ENCODE data around the gene ABHD13. TPM values are rescaled to one million over a fixed set of nuclear protein-coding genes. Genes with fewer than 3 reads are reported as not detected.
"Not testable (repeated sequence)": the region's sequence is repeated elsewhere in the genome, so short reads cannot be mapped to it uniquely, and the experiment has no call there.

The ABHD13 gene
- total and polyA plus RNA-seq, 2 donors = 7.9 to 18.0 TPM

DNA sequence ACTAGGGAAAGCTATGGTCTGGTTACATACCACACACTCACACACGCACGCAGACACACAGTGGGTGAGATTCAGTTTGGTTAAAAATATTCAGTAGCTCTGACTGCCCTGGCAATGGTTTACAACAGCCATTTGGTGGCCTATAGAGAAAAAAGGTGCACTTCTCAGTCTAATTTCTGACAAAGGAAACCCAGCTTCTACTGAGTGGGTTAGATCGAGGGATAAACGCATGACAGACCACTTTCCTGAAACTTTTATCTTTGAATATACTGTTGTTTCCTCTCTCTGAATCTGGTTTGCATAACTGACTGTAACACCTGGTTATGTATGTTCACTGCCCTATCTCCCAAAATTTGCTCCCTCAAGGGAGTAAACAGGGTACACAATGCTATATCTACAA, 5.3 kb upstream of the ABHD13 start:
- WGBS = 89% methylated on average over 4 of the region's 4 CpGs
- Histone ChIP-seq H3K36me3 (ENCODE audit: insufficient read depth) (peaks cover 6% of the 10 kb centered on the region), H3K4me1 (ENCODE audit: insufficient read depth) (peaks cover 3% of the 10 kb centered on the region), H3K4me3 (ENCODE audit: low read depth, low read length) (no peak overlapping the region), H3K27ac (ENCODE audit: low read depth) (no peak overlapping the region)
- DNase-seq (ENCODE audit: extremely low spot score) = no peak

GRCh38 chr13:108213946-108214345, 4.2 kb upstream of the ABHD13 start:
- no peak overlapping the region for H3K27ac ChIP-seq (ENCODE audit: low read depth)
- no peak for DNase-seq (ENCODE audit: extremely low spot score)
- peaks cover 3% of the 10 kb centered on the region for H3K36me3 ChIP-seq (ENCODE audit: insufficient read depth)
- H3K4me3 ChIP-seq (ENCODE audit: low read depth, low read length) = no peak overlapping the region
- peaks cover 3% of the 10 kb centered on the region for H3K4me1 ChIP-seq (ENCODE audit: insufficient read depth)
- WGBS = 66% methylated on average over 5 of the region's 5 CpGs

DNA sequence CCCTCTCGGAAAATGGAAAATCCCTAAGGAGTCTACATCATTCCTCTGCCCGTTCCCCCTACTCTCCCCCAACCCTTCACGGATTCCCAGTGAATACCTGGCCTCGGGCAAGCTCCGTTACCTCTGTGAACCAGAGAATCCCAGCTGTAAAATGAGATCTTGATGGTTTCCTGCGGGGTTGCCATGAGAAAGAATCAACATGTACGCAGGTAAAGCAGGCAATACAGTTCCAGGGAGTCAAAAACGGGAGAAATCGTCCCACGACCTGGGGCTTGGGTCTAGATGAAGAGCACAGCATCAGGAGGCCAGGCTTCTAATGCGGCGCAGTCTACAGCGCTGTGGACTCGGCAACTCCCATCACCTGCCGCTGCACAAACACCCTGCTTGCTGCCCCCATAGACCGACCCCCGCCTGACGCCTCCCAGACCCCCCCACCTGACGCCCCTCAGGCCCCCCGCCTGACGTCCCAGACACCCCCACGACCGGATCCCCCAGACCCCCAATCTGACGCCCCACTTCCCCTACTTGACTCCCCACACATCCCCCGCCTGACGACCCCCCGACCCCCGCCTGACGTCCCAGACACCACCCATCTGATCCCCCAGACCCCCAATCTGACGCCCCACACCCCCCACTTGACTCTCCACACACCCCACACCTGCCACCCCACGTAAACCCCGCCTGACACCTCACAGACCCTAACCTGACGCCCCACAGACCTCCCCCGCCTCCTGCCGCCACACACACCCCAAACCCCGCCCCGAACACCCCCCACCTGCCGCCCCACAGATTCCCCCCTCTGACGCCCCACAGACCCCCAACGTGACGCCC, 3.5 kb upstream of the ABHD13 start:
- Histone ChIP-seq H3K4me1 (ENCODE audit: insufficient read depth) (peaks cover 5% of the 10 kb centered on the region), H3K36me3 (ENCODE audit: insufficient read depth) (peaks cover 3% of the 10 kb centered on the region), H3K27ac (ENCODE audit: low read depth) (no peak overlapping the region), H3K4me3 (ENCODE audit: low read depth, low read length) (peak overlapping the region; percentile 55)
- DNase-seq (ENCODE audit: extremely low spot score) = no peak
- 6% methylated on average over 41 of the region's 41 CpGs for WGBS

- H3K27ac ChIP-seq (ENCODE audit: low read depth) = no peak within 1 kb of the TSS
- H3K4me1 ChIP-seq (ENCODE audit: insufficient read depth) = peaks cover 5% of the 10 kb centered on the region
- peak; percentile 67 for DNase-seq (ENCODE audit: extremely low spot score)
- under 1% methylated on average over 26 of the region's 26 CpGs for WGBS
- peaks cover 3% of the 10 kb centered on the region for H3K36me3 ChIP-seq (ENCODE audit: insufficient read depth)
- H3K4me3 ChIP-seq (ENCODE audit: low read depth, low read length) = peak within 1 kb of the TSS; percentile 55
Measured at GRCh38 chr13:108215436-108215835, 2.8 kb upstream of the ABHD13 start, which contains the start of gene LIG4. LIG4 (minus strand) TSS chr13:108215536; CDS start chr13:108211268, 4,268 bp downstream.

DNA sequence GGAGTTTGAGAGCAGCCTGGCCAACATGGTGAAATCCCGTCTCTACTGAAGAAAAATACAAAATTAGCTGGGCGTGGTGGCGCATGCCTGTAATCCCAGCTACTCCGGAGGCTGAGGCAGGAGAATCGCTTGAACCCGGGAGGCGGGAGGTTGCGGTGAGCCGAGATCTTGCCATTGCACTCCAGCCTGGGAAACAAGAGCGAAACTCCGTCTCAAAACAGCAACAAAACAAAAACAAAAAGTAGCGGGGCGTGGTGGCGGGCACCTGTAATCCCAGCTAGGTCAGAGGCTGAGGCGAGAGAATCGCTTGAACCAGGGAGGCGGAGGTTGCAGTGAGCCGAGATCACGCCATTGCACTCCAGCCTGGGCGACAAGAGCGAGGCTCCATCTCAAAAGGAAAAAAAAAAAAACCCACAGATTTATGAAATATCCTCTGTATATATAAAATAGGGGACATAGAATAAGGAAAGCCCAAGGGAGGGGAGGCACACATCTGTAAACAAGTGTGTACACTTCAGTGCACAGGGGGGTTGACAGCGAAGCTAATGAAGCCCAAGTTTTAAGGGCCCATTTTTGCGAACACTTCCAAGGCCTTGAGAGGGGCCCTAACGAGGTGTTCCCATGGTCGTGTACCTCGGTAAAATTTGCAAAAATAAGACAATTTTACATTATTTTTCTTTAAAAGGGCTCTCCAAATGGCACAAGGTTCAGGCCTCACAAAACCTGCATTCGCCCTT, 717 bp upstream of the ABHD13 start:
- not testable (repeated sequence) for DNase-seq (ENCODE audit: extremely low spot score); H3K4me1 ChIP-seq (ENCODE audit: insufficient read depth); H3K36me3 ChIP-seq (ENCODE audit: insufficient read depth)
- Histone ChIP-seq H3K4me3 (ENCODE audit: low read depth, low read length) (peak overlapping the region; percentile 99), H3K27ac (ENCODE audit: low read depth) (peak overlapping the region; percentile 89)
- 65% methylated on average over 27 of the region's 27 CpGs for WGBS

GRCh38 chr13:108220041-108220440, 1.8 kb downstream of the ABHD13 start:
- Histone ChIP-seq H3K4me3 (ENCODE audit: low read depth, low read length) (no peak overlapping the region), H3K27ac (ENCODE audit: low read depth) (no peak overlapping the region), H3K4me1 (ENCODE audit: insufficient read depth) (peaks cover 5% of the 10 kb centered on the region), H3K36me3 (ENCODE audit: insufficient read depth) (no peaks in the 10 kb centered on the region)
- WGBS = 54% methylated on average over 1 of the region's 1 CpG
- DNase-seq (ENCODE audit: extremely low spot score) = no peak

DNA sequence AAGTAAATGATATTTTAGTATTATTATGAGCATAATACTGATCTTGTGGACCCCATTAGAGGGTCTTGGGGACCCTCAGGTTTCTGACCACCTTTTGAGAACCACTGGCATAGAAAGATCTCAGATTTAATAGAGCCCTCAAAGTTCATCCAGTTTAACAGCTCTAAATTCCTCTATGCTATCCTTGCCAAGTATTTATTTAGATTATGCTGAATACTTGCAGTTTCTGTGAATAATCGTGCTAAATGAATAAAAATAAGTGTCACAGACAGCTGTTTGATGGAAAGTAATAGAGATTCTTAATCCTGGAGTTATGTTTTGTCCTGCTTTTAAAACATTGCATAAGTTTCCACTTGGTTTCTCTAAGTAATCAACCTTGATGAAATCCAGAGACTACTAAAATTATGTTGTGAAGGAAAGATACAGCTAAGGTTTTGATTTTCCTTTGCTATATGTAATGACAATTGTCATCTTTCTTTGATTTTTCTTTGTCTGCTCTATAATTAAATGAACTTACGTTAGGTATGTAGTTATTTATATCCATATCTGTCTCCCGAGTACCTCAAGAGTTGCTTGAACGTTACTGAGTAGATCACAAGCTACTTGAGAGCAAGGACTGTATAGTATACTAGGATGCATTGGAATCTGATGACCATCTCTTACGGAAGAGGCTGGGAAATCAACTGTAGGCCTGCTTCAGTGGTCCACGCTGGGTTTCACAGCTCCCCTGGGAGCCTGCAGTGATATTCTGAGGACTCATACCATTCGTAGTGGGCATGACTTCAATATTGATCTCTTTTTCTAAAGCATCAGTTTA, 5.7 kb downstream of the ABHD13 start:
- Histone ChIP-seq H3K27ac (ENCODE audit: low read depth) (no peak overlapping the region), H3K36me3 (ENCODE audit: insufficient read depth) (no peaks in the 10 kb centered on the region), H3K4me1 (ENCODE audit: insufficient read depth) (peaks cover 2% of the 10 kb centered on the region), H3K4me3 (ENCODE audit: low read depth, low read length) (no peak overlapping the region)
- 64% methylated on average over 7 of the region's 7 CpGs for WGBS
- no peak for DNase-seq (ENCODE audit: extremely low spot score)

DNA sequence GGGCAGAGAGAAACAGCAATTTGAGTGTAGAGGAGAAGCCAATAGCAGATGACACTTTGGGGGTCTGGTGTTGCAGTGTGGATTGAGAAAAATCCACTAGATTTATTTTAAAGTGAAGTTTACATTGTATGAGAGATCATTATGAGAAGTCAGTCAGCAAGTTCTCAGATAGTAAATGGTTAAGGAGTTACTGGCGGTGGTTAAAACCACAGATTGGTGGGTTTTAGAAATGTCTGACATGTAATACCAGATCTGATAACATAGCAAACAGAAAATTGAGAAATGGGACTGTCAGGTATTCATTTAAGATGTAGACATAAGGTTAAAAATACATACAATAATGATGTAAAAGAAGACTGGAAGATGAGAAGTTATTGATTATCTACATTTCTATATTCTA, 7.2 kb downstream of the ABHD13 start:
- Histone ChIP-seq H3K36me3 (ENCODE audit: insufficient read depth) (no peaks in the 10 kb centered on the region), H3K4me1 (ENCODE audit: insufficient read depth) (no peaks in the 10 kb centered on the region), H3K27ac (ENCODE audit: low read depth) (no peak overlapping the region), H3K4me3 (ENCODE audit: low read depth, low read length) (no peak overlapping the region)
- DNase-seq (ENCODE audit: extremely low spot score) = no peak
- WGBS = 70% methylated on average over 1 of the region's 1 CpG

DNA sequence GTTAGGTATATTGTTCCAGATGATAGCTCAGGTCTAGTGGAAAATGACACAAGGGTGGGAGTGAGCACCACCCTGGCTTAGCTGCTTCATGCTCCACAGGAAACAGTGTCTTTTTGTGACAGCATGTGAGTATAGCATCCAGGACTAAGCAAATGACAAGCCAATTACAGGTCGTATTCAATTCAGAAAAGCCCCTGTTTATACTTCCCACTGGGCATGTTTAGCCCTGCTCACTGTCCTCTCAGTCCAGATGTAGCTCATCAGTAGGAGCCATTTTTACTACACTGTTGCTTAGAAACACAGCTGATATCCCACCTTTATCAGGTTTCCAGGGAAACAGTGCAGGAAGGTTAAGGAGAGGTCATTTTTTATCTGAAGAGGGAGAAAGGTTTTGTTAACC, 8.0 kb downstream of the ABHD13 start:
- H3K27ac ChIP-seq (ENCODE audit: low read depth) = no peak overlapping the region
- no peaks in the 10 kb centered on the region for H3K4me1 ChIP-seq (ENCODE audit: insufficient read depth)
- 11% methylated on average over 1 of the region's 1 CpG for WGBS
- DNase-seq (ENCODE audit: extremely low spot score) = no peak
- H3K4me3 ChIP-seq (ENCODE audit: low read depth, low read length) = no peak overlapping the region
- H3K36me3 ChIP-seq (ENCODE audit: insufficient read depth) = no peaks in the 10 kb centered on the region

DNA sequence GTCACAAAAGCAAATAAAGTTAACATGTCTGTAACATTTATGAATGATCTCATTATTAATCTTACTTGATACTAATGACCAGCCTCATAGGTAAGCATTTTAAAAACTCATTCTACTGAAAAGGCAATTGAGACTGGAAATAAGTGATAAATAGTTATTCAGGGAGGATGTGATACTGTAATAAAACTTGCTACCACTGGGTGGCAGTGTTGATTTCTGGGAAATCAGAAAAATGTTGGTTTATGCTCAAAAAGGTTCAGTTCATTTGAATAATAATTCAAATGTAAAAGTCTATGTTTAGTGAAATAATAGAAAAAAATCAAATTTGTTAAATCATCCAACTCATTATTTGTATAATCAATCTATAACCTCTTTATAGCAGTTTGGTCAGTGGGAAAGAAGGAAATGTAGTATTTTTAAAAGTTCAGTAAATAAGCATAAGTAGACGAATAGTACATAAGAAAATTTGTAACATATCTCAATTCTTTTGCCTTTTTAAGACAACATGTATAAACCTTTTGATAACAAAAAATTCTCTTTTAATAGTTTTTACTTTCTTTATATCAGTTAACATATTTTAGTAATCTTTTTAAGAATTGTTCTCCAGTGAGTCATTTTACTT, 9.6 kb downstream of the ABHD13 start:
- 88% methylated on average over 1 of the region's 1 CpG for WGBS

DNA sequence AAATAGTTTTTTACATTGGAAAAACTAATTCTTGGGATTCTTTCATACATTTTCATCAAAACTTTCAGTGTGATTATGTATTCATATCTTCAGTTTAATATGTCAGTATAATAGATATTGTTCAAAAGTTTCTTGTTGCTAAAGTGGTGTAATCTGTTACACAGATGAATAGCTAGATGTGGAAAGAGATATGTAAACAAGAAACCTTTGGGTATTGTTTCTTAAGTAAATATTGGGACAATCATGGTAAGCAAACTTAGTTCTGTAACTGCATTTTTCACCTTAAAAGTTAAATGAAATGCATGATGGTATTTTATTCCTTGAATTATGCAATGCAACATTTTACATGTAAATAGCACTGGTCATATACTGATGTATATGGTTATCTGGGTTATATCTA, 12.2 kb downstream of the ABHD13 start:
- Histone ChIP-seq H3K4me1 (ENCODE audit: insufficient read depth) (no peaks in the 10 kb centered on the region), H3K36me3 (ENCODE audit: insufficient read depth) (no peaks in the 10 kb centered on the region), H3K4me3 (ENCODE audit: low read depth, low read length) (no peak overlapping the region), H3K27ac (ENCODE audit: low read depth) (no peak overlapping the region)
- DNase-seq (ENCODE audit: extremely low spot score) = no peak

More for the DNA sequence above, 9.6 kb downstream of the ABHD13 start:
- DNase-seq (ENCODE audit: extremely low spot score) = no peak
- no peaks in the 10 kb centered on the region for H3K36me3 ChIP-seq (ENCODE audit: insufficient read depth)
- H3K4me1 ChIP-seq (ENCODE audit: insufficient read depth) = no peaks in the 10 kb centered on the region
- H3K4me3 ChIP-seq (ENCODE audit: low read depth, low read length) = no peak overlapping the region
- H3K27ac ChIP-seq (ENCODE audit: low read depth) = no peak overlapping the region

- no peaks in the 10 kb centered on the region for H3K4me1 ChIP-seq (ENCODE audit: insufficient read depth)
- DNase-seq (ENCODE audit: extremely low spot score) = no peak
- H3K4me3 ChIP-seq (ENCODE audit: low read depth, low read length) = no peak overlapping the region
- H3K36me3 ChIP-seq (ENCODE audit: insufficient read depth) = no peaks in the 10 kb centered on the region
- no peak overlapping the region for H3K27ac ChIP-seq (ENCODE audit: low read depth)
- WGBS = 70% methylated on average over 4 of the region's 4 CpGs
Measured at GRCh38 chr13:108249150-108249549, 31.0 kb downstream of the ABHD13 start.

DNA sequence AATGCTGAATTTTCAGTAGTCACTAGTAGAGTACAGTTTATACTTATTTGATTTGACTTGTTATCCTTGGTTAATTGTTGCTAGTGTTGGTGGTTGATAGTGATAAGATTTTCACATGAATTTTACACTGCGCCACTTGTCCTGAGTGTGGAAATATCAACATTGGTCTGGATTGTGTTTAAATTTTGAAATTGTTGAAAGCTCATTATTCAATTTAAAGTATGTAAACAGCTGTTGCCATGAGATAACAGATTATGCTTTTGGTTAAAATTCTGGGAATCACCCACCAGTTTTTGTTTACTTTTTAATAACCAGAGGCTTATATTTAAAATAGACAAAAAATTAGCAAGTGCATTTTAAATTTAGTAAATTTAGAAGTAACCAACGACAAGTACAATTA, 39.1 kb downstream of the ABHD13 start:
- H3K4me3 ChIP-seq (ENCODE audit: low read depth, low read length) = no peak overlapping the region

More for the DNA sequence above, 39.1 kb downstream of the ABHD13 start:
- no peak for DNase-seq (ENCODE audit: extremely low spot score)
- no peak overlapping the region for H3K27ac ChIP-seq (ENCODE audit: low read depth)
- no peaks in the 10 kb centered on the region for H3K36me3 ChIP-seq (ENCODE audit: insufficient read depth)
- H3K4me1 ChIP-seq (ENCODE audit: insufficient read depth) = no peaks in the 10 kb centered on the region
- WGBS = 46% methylated on average over 2 of the region's 2 CpGs
